Measurements from ENCODE around the gene ATXN7L1. TPM values are rescaled to one million over a fixed set of nuclear protein-coding genes. Genes with fewer than 3 reads are reported as not detected.

Gene ATXN7L1
- total RNA-seq, 1 experiment from 2014 or later = 24.3 TPM

- WGBS (ENCODE audit: extremely low coverage, insufficient read length, low lambda C conversion rate) = no CpG with 5 or more reads among the region's 3 CpGs
- Histone ChIP-seq H3K4me2 (ENCODE audit: insufficient read depth, insufficient read length, low read length) (no peak overlapping the region), H2BK12ac (ENCODE audit: insufficient read length, low read depth, low read length) (no peak overlapping the region), H3K4me1 (ENCODE audit: insufficient read depth, low read length) (peaks cover 4% of the 10 kb centered on the region; the same call in 1 of the 2 replicates), H3K9me3 (ENCODE audit: control insufficient read depth, low read depth, low read length) (no peaks in the 10 kb centered on the region), H3K23me2 (ENCODE audit: insufficient read length, low read depth, low read length, poor library complexity, severe bottlenecking) (peaks cover 5% of the 10 kb centered on the region), H3K18ac (ENCODE audit: insufficient read length, low read depth, low read length) (no peak overlapping the region), H3K23ac (ENCODE audit: insufficient read length, low read depth, low read length) (no peak overlapping the region), H3T11ph (ENCODE audit: low read length) (no peak overlapping the region), H2BK5ac (ENCODE audit: insufficient read length, low read length) (no peak overlapping the region), H4K8ac (replicated peaks; ENCODE audit: insufficient read length, low read depth, low read length) (no peak overlapping the region), H3K4ac (ENCODE audit: low read depth, low read length) (no peak overlapping the region), H2BK15ac (ENCODE audit: low read depth, low read length) (no peak overlapping the region), H3K56ac (ENCODE audit: insufficient read length, low read depth, low read length) (no peak overlapping the region), H4K91ac (ENCODE audit: insufficient read length, low read depth, low read length) (no peak overlapping the region), H3K27ac (ENCODE audit: insufficient read length, low read depth, low read length) (no peak overlapping the region), H2AK5ac (ENCODE audit: insufficient read length, low read length) (no peak overlapping the region), H3K79me2 (ENCODE audit: insufficient read depth, low read length) (peaks cover 3% of the 10 kb centered on the region; the same call in 1 of the 2 replicates), H2BK20ac (ENCODE audit: low read depth, low read length, poor library complexity, severe bottlenecking) (no peak overlapping the region), H4K5ac (ENCODE audit: insufficient read length, low read depth, low read length) (no peak overlapping the region), H3K14ac (ENCODE audit: insufficient read depth, low read length) (no peak overlapping the region), H3K9ac (ENCODE audit: extremely low read depth, insufficient read length, low read length) (no peak overlapping the region), H2AFZ (ENCODE audit: low read length) (no peak overlapping the region), H3K27me3 (ENCODE audit: insufficient read depth, low read length) (no peaks in the 10 kb centered on the region), H3K79me1 (ENCODE audit: insufficient read depth, low read depth, low read length, poor library complexity, severe bottlenecking) (no peaks in the 10 kb centered on the region), H4K20me1 (ENCODE audit: control insufficient read depth, insufficient read depth, insufficient read length) (no peaks in the 10 kb centered on the region), H2BK120ac (ENCODE audit: low read depth, low read length, poor library complexity, severe bottlenecking) (no peak overlapping the region)
- Mint-ChIP-seq H3K4me1 (peaks cover 15 to 17% of the 10 kb centered on the region in 2 experiments), H3K36me3 (ENCODE audit: insufficient read depth in 1 of 3, low read depth in 3 of 3) (peaks cover 23 to 49% (median 38%) of the 10 kb centered on the region in 3 experiments), H3K27ac (no peak overlapping the region; a peak in 1 of 7 replicates), H3K4me3 (no peak overlapping the region), H3K27me3 (ENCODE audit: low read depth) (no peaks in the 10 kb centered on the region), H3K9me3 (no peaks in the 10 kb centered on the region)
- no peak for DNase-seq
- TF ChIP-seq, protein P1, sequence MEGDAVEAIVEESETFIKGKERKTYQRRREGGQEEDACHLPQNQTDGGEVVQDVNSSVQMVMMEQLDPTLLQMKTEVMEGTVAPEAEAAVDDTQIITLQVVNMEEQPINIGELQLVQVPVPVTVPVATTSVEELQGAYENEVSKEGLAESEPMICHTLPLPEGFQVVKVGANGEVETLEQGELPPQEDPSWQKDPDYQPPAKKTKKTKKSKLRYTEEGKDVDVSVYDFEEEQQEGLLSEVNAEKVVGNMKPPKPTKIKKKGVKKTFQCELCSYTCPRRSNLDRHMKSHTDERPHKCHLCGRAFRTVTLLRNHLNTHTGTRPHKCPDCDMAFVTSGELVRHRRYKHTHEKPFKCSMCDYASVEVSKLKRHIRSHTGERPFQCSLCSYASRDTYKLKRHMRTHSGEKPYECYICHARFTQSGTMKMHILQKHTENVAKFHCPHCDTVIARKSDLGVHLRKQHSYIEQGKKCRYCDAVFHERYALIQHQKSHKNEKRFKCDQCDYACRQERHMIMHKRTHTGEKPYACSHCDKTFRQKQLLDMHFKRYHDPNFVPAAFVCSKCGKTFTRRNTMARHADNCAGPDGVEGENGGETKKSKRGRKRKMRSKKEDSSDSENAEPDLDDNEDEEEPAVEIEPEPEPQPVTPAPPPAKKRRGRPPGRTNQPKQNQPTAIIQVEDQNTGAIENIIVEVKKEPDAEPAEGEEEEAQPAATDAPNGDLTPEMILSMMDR (conservative IDR thresholded peaks at IDR 0.05) = no peak
These were observed 5.3 kb downstream of the ATXN7L1 start for GRCh38 chr7:105871142-105871541.
